GM21528 (cell line): ENCODE measurements around the gene GDA.
A peak's percentile ranks its signal among the peaks of the same experiment; 100 is the strongest.

Source experiments
- ATAC-seq: cut with Tn5 transposase; IDR thresholded peaks from one replicate; pipeline ENCODE4 v1.9.1; 2021; ENCODE audit warnings: mild to moderate bottlenecking, moderate library complexity; ENCODE audit not compliant: unreplicated experiment, low FRiP score

The GDA gene

GRCh38 chr9:72147676-72148075, 1.6 kb upstream of the GDA start:
- ATAC-seq, result no peak

DNA sequence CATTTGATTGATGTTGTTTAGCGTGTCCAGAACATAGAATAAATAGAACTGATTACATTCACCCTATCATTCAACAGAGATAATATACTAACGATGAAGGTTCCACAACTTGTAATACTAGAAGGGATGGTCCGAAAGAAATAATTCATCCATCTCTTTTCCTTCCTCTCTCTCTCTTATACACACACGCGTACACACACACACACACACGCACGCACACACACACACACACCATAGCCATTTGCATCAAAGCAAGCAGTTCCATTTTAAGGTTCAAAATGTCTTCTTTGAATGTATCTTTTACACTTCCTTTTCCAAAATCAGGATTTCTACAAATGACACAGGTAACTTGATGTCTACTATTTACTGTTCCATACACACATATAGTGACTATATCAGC, 887 bp downstream of the GDA start:
- no peak for ATAC-seq

DNA sequence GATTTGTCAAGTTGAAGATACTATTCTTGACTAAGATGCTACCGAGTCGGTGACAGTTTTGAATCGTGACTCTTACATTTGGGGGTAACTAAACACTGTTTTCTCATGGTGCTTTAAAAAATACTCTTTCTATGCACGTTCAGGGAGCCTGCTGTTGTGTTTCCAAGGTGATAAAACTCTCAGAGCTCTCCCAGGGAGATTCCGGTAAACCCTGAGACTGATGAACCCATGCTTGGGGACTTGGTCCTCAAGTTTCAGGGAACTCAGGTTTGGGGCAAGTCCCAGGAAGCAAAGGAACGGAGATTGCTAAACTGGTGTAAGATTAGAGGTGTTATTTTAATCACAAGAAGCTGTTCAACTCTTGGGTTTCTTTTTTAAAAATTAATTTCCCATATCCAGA, 1.4 kb downstream of the GDA start:
- ATAC-seq, result no peak

DNA sequence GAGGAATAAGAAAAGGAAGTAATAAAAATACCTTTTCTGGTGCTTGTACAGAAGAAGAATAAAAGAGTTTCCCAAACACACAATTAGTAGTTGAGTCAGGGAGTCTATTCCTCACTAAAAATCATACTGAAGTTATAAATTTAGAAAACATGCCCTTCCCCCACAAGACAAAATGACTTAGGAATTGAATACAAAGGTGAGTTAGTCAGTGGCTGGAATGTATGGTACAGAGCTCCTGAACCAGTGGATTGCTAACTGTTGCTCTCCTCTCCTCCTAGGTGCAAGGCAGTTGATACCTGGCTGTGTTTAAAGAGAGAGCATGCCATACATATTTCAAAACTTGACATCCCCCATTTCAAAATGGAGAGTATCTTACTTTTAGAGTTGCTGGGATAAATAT, 1.9 kb downstream of the GDA start:
- no peak for ATAC-seq

- peak; percentile 91 for ATAC-seq
Observed at GRCh38 chr9:72154468-72155285, 5.4 kb downstream of the GDA start.

DNA sequence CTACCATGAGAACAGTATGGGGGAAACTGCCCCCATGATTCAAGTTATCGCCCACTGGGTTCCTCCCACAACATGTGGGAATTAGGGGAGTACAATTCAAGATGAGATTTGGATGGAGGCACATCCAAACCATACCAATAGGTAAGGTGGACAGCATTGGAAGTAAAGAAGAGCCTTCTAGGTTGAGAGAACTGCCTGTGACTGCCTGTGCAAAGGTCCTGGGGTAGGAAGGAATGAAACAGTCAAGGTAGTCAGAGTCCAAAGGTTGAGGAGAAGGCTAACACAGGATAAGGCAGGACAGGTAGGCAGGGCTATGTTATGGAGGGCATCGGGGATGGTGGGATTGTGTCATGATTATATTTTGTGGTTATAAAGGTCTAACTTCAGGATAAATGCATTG, 6.1 kb downstream of the GDA start:
- ATAC-seq, result no peak

GRCh38 chr9:72156586-72156985, 7.3 kb downstream of the GDA start:
- ATAC-seq, result no peak

GRCh38 chr9:72158680-72159079, 9.4 kb downstream of the GDA start:
- no peak for ATAC-seq

DNA sequence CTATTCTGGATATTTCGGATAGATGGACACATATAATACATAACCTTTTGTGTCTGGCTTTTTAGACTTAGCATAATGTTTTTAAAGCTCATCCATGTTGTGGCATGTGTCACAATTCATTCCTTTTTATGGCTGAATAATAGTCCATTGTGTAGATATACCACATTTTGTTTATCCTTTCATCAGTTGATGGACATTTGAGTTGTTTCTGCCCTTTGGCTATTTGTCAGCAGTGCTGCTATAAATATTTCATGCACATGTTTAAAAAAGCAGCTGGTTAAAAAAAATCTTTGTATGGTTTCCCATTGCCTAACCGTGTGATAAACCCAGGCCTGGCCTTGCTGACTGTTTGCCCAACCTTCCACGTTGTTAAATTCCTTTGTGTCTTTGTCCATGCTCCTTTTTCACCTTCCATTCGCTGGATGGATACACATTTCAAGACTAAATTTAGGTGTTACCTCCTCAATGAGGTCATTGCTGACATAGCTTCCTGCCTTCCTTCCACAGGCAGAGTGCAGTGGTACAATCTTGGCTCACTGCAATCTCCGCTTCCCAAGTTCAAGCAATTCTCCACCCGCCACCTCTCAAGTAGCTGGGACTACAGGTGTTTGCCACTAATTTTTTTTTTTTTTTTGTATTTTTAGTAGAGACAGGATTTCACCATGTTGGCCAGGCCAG, 11.3 kb downstream of the GDA start:
- no peak for ATAC-seq

DNA sequence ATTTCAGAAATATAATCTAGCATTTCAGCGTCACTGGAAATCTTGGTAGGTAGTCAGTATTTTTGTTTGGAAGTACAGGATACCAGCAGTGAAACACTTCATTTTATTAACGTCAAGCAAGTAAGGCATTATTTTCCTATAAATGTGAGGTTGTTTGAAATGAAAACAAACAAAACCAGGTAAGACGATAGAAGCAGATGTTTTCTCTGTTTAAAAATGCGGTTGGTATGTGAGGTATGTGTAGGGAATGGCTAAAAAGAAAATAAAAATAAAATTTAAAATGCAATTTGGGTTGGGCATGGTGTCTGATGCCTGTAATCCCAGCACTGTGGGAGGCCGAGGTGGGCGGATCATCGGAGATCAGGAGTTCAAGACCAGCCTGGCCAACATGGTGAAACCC, 16.1 kb downstream of the GDA start:
- no peak for ATAC-seq

DNA sequence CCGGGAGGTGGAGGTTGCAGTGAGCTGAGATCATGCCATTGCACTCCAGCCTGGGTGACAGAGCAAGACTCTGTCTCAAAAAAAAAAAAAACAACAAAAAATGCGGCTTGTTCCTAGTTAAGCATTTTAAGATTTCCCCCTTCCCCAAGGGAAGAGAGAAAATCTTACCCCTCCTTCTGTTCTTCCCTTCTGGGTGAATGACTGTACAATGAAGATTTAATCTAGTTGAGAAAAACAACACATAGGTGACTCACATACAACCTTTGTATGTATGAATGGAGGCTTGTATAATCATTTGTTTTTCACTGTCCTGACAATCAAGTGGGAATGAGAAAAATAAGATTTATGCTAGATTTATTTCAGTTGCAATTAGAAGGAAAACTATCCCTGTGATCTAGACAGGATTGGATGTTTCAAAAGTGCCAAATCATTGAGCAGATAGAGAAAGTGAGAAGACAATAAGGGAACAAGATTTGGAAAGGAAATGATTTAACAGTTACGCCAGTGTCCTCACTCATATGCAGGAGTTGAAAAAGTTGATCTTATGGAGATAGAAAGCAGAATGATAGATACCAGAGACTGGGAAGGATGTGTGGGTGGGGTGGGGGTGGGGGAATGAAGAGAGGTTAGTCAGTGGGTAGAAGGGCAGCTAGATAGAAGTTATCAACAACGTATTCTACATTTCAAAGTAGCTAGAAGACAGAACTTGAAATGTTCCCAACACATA, 16.7 kb downstream of the GDA start:
- no peak for ATAC-seq

DNA sequence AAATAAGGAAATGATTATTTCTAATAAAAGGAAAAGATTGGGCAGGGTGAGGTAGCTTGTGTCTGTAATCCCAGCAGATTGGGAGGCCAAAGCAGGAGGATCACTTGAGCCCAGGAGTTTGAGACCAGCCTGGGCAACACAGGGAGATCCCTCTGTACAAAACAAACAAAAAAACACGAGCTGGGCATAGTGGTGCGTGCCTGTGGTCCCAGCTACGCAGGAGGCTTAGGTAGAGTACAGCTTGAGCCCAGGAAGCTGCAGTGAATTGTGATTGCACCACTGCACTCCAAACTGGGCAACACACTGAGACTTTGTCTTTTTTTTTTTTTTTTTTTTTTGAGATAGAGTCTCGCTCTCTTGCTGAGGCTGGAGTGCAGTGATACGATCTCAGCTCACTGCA, 18.8 kb downstream of the GDA start:
- no peak for ATAC-seq

DNA sequence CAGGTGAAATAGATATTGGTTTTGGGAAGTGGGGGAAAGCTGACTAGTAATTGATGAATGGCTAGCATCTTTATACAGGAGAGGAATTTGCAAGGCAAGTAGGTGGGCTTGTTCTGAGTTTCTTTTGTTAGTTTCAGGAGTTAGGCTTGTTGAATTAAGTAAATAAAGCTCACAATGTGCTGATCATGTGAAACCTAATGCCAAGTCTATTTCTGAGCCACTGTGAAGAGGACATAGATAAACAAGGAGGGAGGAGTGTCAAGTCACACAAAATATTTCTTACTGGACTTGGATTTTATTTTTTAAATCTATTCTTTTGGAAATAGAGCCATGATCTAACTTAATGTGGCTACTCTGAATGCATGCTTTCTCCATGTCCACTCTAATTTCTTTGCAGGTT, 19.9 kb downstream of the GDA start:
- no peak for ATAC-seq

- ATAC-seq, result no peak
Observed at GRCh38 chr9:72173080-72173479, 23.8 kb downstream of the GDA start.

DNA sequence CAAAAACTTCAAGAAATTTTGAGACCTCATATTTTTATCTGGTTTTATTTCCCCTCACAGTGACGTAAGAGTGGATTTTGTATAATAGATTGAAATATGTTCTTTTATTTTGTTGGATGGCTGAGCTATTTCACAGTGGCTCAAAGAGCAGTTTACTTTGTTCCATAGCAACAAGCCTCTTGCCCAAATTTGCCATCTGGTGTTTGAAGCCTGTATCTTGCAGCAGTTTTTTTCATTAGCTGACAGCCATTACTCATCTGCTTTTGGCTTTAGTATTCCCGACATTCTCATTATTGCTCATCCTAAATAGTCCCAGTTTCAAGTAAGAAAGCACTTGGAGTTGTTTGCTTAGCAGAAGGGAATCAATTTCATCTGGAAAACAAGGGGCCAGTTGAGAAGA, 36.3 kb downstream of the GDA start:
- no peak for ATAC-seq

- ATAC-seq, result no peak
Observed at GRCh38 chr9:72187121-72187695, 38.0 kb downstream of the GDA start.

GRCh38 chr9:72188232-72188631, 39.0 kb downstream of the GDA start:
- no peak for ATAC-seq

- peak; percentile 90 for ATAC-seq
Observed at GRCh38 chr9:72193478-72193881, 44.2 kb downstream of the GDA start.

DNA sequence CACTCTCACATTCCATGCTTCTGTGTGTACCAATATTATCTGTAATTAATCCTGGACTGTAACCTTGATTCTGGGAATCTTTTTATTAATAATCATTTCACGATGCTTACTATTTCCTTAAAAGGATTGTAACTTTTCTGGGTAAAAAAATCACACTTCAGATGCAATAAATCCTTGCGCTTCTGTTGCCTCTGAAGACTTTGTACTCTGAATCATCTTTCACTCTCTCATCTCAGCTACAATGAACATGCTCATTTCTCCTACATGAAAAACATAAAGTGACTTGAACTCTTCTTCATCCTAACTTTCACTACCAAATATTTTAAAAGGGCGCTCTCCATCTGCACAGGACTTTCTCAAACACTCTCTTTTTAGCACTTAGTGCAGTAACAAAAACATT, 50.0 kb downstream of the GDA start:
- no peak for ATAC-seq

GRCh38 chr9:72200452-72200851, 51.2 kb downstream of the GDA start:
- no peak for ATAC-seq

GRCh38 chr9:72202009-72202408, 52.8 kb downstream of the GDA start:
- ATAC-seq, result no peak
